RWPE1 (cell line): ENCODE data around the gene PLA2G5.

Experiments
- CTCF ChIA-PET: fragments of 350-600 bp; sonication (Branson Sonifier 250); formaldehyde crosslinking; extraction: SDS; loops from one replicate; lab custom pipeline; 2021; lab: Yijun Ruan, JAX
- POLR2A ChIA-PET: fragments of 400-600 bp; formaldehyde crosslinking; extraction: SDS; loops from one replicate; lab custom pipeline; 2020; ENCODE audit warnings: antibody characterized with exemption; ENCODE audit not compliant: low non-redundant PET; lab: Yijun Ruan, JAX
- DNase-seq: peaks from one replicate; pipeline ENCODE4 v3.0.0; 2012; ENCODE audit warnings: low spot score
- H3K27ac ChIP-seq: fragments of 450-650 bp; 2 replicates; pipeline ENCODE4 v1.5.1; 2017
- TF ChIP-seq, protein P1 (sequence below): fragments of 450-650 bp; conservative IDR thresholded peaks from 2 replicates; pipeline ENCODE4 v1.5.1; 2017; ENCODE audit warnings: low read depth, mild to moderate bottlenecking

The PLA2G5 gene

GRCh38 chr1:20078711-20079110 is 8.7 kb downstream of the PLA2G5 start:
- TF ChIP-seq, protein P1, sequence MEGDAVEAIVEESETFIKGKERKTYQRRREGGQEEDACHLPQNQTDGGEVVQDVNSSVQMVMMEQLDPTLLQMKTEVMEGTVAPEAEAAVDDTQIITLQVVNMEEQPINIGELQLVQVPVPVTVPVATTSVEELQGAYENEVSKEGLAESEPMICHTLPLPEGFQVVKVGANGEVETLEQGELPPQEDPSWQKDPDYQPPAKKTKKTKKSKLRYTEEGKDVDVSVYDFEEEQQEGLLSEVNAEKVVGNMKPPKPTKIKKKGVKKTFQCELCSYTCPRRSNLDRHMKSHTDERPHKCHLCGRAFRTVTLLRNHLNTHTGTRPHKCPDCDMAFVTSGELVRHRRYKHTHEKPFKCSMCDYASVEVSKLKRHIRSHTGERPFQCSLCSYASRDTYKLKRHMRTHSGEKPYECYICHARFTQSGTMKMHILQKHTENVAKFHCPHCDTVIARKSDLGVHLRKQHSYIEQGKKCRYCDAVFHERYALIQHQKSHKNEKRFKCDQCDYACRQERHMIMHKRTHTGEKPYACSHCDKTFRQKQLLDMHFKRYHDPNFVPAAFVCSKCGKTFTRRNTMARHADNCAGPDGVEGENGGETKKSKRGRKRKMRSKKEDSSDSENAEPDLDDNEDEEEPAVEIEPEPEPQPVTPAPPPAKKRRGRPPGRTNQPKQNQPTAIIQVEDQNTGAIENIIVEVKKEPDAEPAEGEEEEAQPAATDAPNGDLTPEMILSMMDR = no peak
- no peak overlapping the region for H3K27ac ChIP-seq
- DNase-seq = no peak
- ChIA-PET CTCF (interaction anchor here (0.8 kb wide), 1 partner anchor 141 kb away, joined by 4 read pairs; no protein-coding TSS in a partner anchor), POLR2A (no interaction called here)

DNA sequence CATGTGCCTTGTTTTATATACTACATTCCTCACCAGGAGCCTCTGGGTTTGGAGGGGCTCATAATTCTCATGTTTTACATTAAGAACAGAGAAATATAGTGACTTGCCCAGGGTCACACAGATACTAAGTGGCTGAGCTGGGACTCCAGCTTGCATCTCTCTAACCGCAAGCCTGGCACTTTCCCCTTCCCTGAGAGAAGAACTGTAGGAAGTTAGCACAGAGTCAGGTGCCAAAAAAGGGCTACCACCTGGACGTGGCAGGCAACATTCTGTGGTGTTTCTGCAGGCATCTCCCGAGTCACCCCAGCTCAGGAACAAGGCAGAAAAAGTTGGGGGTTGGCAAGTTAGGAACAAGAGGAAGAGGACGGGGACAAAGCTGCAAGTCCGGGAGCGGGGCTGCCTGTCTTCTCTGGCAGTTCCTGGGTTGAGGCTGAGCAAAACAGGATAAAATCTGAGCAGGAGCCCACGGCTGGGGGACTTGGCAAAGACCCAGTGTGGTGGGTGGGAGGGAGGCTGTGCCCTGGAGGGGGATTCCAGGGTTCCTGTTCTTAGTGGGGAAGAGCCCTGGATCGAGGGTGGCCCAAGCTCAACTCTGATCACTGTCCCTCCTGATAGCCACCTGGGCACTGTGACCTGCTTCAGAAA is 9.8 kb downstream of the PLA2G5 start:
- DNase-seq = no peak
- TF ChIP-seq, protein P1 = no peak
- CTCF ChIA-PET = interaction anchor here (0.7 kb wide), 1 partner anchor 12 kb away, joined by 4 read pairs; no protein-coding TSS in a partner anchor
- POLR2A ChIA-PET = no interaction called here
- H3K27ac ChIP-seq = no peak overlapping the region

GRCh38 chr1:20080441-20081352 is 10.7 kb downstream of the PLA2G5 start:
- ChIA-PET POLR2A (no interaction called here), CTCF (no interaction called here)
- no peak for DNase-seq
- TF ChIP-seq, protein P1 = no peak
- no peak overlapping the region for H3K27ac ChIP-seq

DNA sequence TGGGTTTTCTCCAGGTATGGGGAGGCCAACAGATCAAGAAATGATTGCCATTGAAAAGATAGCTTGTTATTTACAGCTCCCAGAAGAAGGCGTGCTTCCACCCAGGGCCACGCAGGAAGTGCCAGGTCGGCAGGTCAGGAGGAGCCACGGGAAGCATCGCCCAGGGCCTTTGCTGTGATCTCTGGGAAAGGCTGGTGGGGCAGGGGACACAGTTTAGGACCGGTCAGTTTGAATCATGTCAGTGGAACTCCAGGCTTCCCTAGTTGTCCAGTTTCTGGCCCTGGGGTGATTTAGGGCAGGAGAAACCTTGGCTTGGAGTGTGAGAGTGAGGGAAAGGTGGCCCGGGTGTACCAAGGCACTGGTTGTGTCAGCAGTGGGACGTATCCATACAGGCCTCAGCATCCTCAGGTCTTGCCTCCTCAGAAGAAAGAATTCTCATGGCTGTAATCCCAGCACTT is 11.4 kb downstream of the PLA2G5 start:
- POLR2A ChIA-PET = no interaction called here

GRCh38 chr1:20082772-20083171 is 12.8 kb downstream of the PLA2G5 start:
- ChIA-PET POLR2A (no interaction called here), CTCF (no interaction called here)
- H3K27ac ChIP-seq = no peak overlapping the region
- TF ChIP-seq, protein P1 = no peak
- no peak for DNase-seq

More for the DNA sequence above, 11.4 kb downstream of the PLA2G5 start:
- DNase-seq = no peak
- H3K27ac ChIP-seq = no peak overlapping the region
- TF ChIP-seq, protein P1 = no peak
- CTCF ChIA-PET = no interaction called here

DNA sequence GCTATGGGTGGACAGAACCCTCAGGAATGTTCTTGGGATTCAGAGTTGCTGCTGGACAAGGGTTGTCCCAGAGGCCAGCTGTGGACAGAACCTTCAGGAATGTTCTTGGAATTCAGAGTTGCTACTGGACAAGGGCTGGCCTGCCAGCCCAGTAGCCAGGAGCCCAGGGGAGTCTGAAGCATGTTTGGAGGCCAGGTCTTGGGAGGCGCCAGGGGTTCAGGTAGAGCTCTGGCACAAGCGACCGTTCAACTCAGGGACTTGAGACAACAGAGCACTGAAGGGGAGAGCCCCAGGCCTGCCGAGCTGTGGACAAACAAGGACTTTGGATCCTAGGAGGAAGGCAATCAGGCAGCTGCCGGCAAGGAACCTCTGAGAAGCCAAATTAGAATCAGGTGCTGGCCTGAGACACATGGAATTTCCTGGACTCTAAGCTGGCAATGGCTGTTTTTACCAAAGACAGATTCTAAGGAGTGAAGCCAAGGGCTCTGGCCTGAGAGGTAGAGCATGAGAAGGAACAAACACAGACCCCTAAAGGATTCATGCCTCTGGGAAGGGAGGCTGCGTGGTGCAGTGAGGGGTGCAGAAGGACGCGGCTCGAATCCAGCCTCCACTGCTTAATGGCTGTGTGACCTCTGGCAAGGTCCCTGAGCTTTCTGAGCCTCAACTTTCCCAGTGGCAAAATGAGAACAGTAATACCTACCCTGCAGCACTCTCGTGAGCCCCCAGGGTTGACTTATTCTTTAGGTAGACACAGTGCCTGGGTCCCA is 13.4 kb downstream of the PLA2G5 start:
- CTCF ChIA-PET = no interaction called here
- POLR2A ChIA-PET = no interaction called here
- TF ChIP-seq, protein P1 = no peak
- DNase-seq = no peak
- no peak overlapping the region for H3K27ac ChIP-seq
